ENCODE data around the gene HOXC9.

- TF ChIP-seq CTCF (conservative IDR thresholded peaks at IDR 0.05; ENCODE audit: low read depth, low read length) (no peak), EZH2 (IDR thresholded peaks at IDR 0.05; ENCODE audit: borderline replicate concordance, low read depth, low read length, poor library complexity, severe bottlenecking) (no peak)
These were observed 52.0 kb downstream of the HOXC9 start for GRCh38 chr12:54051874-54052437.
